RWPE2 (cell line): ENCODE results near the gene ZNF446.
A peak's percentile ranks its signal among the peaks of the same experiment; 100 is the strongest.

ENCODE experiments used
- ATAC-seq: fragments of 200-7000 bp; cut with Tn5 transposase; 3 replicates; pipeline ENCODE4 v1.9.1; 2021; ENCODE audit warnings: low read depth
- DNase-seq: peaks from one replicate; pipeline ENCODE4 v3.0.0-alpha.2; 2020; ENCODE audit warnings: low spot score
- H3K27ac ChIP-seq: fragments of 450-650 bp; 2 replicates; pipeline ENCODE4 v1.5.1; 2017; ENCODE audit warnings: mild to moderate bottlenecking; ENCODE audit not compliant: poor library complexity, severe bottlenecking
- H3K27me3 ChIP-seq: fragments of 250-450 bp; sonication (Bioruptor Pico); 2 replicates; pipeline ENCODE4 v1.5.1; 2021; ENCODE audit warnings: mild to moderate bottlenecking, moderate library complexity; ENCODE audit not compliant: insufficient read depth, poor library complexity, severe bottlenecking
- H3K36me3 ChIP-seq: fragments of 250-450 bp; sonication (Bioruptor Pico); 2 replicates; pipeline ENCODE4 v1.5.1; 2020; ENCODE audit warnings: low read depth, mild to moderate bottlenecking, moderate library complexity
- H3K4me1 ChIP-seq: fragments of 250-450 bp; sonication (Bioruptor Pico); 2 replicates; pipeline ENCODE4 v1.5.1; 2021; ENCODE audit warnings: mild to moderate bottlenecking, moderate library complexity; ENCODE audit not compliant: insufficient read depth, poor library complexity, severe bottlenecking
- H3K4me3 ChIP-seq: fragments of 250-450 bp; sonication (Bioruptor Pico); 2 replicates; pipeline ENCODE4 v1.5.1; 2021; ENCODE audit warnings: mild to moderate bottlenecking, moderate library complexity; ENCODE audit not compliant: severe bottlenecking
- H3K9me3 ChIP-seq: fragments of 250-450 bp; sonication (Bioruptor Pico); 2 replicates; pipeline ENCODE4 v1.5.1; 2021; ENCODE audit warnings: mild to moderate bottlenecking, moderate library complexity; ENCODE audit not compliant: severe bottlenecking
- TF ChIP-seq, protein P1 (sequence below): fragments of 450-650 bp; IDR thresholded peaks from one replicate; pipeline ENCODE4 v1.5.1; 2017; ENCODE audit warnings: mild to moderate bottlenecking, moderate library complexity; ENCODE audit not compliant: poor library complexity, severe bottlenecking

ZNF446 gene

DNA sequence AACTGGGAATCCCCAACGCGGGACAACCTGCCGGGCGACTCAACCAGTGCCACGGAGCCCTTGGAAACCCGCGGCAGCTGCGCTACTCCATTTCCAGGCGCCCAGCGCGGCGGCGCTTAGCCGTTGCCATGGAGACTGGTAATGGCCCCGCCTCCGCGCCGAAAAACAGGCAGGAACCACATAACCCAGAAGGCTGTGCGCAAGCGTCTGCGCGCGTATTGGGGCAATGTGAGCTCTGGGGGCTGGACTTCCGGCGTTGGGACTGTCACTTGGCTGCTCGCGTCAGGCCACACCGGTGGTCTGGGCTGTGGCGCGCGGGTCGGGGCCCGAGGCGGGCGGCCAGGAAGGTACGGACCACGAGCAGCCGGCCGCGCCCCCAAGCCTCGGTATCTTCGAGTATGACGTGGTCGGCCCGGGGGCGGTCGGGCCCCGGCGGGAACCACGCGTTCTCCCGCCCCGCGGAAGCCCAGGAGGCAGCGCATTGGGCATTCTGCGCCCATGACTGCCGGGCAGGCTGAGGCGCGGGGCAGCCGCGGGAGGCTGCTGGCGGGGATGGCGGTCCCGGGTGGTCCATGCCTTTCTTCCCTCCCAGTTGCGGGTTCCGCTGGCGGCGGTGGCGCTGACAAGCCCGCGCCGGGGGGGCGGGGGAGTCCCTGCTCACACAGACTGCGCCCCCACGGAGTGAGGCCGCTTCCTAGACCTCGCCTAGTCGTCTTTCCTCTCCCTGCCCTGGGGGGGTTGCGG lies 24.6 kb upstream of the ZNF446 start, which contains the start of gene ZNF324B:
ZNF324B (plus strand) TSS at position 265 of the 744 bp plus-strand sequence. CDS start 2,080 bp downstream, outside the sequence.
- H3K36me3 ChIP-seq, result peaks cover 4% of the 10 kb centered on the region; the same call in 1 of the 2 replicates
- TF ChIP-seq, protein P1, sequence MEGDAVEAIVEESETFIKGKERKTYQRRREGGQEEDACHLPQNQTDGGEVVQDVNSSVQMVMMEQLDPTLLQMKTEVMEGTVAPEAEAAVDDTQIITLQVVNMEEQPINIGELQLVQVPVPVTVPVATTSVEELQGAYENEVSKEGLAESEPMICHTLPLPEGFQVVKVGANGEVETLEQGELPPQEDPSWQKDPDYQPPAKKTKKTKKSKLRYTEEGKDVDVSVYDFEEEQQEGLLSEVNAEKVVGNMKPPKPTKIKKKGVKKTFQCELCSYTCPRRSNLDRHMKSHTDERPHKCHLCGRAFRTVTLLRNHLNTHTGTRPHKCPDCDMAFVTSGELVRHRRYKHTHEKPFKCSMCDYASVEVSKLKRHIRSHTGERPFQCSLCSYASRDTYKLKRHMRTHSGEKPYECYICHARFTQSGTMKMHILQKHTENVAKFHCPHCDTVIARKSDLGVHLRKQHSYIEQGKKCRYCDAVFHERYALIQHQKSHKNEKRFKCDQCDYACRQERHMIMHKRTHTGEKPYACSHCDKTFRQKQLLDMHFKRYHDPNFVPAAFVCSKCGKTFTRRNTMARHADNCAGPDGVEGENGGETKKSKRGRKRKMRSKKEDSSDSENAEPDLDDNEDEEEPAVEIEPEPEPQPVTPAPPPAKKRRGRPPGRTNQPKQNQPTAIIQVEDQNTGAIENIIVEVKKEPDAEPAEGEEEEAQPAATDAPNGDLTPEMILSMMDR, result no peak
- H3K27ac ChIP-seq, result no peak within 1 kb of the TSS
- no peaks in the 10 kb centered on the region for H3K4me1 ChIP-seq
- peak; percentile 94 for DNase-seq
- H3K27me3 ChIP-seq, result no peaks in the 10 kb centered on the region
- peak within 1 kb of the TSS; percentile 70 for H3K4me3 ChIP-seq
- no peaks in the 10 kb centered on the region for H3K9me3 ChIP-seq
- ATAC-seq, result peak; percentile 95

DNA sequence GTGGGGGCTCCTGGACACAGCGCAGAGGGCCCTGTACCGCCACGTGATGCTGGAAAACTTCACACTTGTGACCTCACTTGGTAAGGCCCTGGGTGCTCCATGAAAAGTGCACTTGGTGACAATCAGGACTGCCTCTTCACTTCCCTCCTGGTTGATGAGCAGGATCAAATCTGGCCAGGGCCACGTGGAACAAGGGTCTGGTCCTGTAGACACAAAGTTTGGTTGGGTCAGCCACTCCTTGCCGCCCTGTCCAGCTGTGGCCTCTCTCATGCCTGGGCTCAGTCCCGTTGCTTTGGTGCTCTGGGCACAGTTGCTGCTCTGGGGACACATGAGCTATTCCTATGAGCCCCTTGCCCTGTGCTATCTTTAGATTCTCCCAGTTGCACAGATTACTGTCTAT lies 22.4 kb upstream of the ZNF446 start:
- no peak for DNase-seq

DNA sequence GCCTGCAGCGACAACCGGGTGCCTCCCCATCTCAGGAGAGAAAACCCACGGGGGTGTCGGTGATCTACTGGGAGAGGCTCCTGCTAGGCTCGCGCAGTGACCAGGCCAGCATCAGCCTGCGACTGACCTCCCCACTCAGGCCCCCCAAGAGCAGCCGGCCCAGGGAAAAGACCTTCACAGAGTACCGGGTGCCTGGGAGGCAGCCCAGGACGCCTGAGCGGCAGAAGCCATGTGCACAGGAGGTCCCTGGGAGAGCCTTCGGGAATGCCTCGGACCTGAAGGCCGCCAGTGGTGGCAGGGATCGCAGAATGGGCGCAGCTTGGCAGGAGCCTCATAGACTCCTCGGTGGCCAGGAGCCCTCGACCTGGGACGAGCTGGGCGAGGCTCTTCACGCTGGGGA lies 20.8 kb upstream of the ZNF446 start:
- ATAC-seq, result no peak
- DNase-seq, result no peak
- no peaks in the 10 kb centered on the region for H3K9me3 ChIP-seq
- no peak overlapping the region for H3K4me3 ChIP-seq
- no peaks in the 10 kb centered on the region for H3K27me3 ChIP-seq
- peaks cover 7% of the 10 kb centered on the region; the same call in 1 of the 2 replicates for H3K36me3 ChIP-seq
- peaks cover 4% of the 10 kb centered on the region for H3K4me1 ChIP-seq
- TF ChIP-seq, protein P1, result no peak
- no peak overlapping the region for H3K27ac ChIP-seq

More for the DNA sequence above, 22.4 kb upstream of the ZNF446 start:
- Histone ChIP-seq H3K27ac (no peak overlapping the region), H3K4me3 (no peak overlapping the region), H3K9me3 (no peaks in the 10 kb centered on the region), H3K4me1 (no peaks in the 10 kb centered on the region), H3K27me3 (no peaks in the 10 kb centered on the region), H3K36me3 (peaks cover 7% of the 10 kb centered on the region; the same call in 1 of the 2 replicates)
- ATAC-seq, result no peak
- TF ChIP-seq, protein P1, result no peak

DNA sequence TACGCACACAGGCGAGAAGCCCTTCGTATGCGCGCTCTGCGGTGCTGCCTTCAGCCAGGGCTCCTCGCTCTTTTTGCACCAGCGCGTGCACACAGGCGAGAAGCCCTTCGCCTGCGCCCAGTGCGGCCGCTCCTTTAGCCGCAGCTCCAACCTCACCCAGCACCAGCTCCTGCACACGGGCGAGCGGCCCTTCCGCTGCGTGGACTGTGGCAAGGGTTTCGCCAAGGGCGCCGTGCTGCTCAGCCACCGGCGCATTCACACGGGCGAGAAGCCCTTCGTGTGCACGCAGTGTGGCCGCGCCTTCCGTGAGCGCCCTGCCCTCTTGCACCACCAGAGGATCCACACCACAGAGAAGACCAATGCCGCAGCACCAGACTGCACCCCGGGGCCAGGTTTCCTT lies 20.0 kb upstream of the ZNF446 start:
- H3K27me3 ChIP-seq, result no peaks in the 10 kb centered on the region
- H3K36me3 ChIP-seq, result peaks cover 7% of the 10 kb centered on the region; the same call in 1 of the 2 replicates
- TF ChIP-seq, protein P1, result no peak
- H3K9me3 ChIP-seq, result no peaks in the 10 kb centered on the region
- H3K4me3 ChIP-seq, result no peak overlapping the region
- DNase-seq, result no peak
- ATAC-seq, result no peak
- peaks cover 4% of the 10 kb centered on the region for H3K4me1 ChIP-seq
- no peak overlapping the region for H3K27ac ChIP-seq

DNA sequence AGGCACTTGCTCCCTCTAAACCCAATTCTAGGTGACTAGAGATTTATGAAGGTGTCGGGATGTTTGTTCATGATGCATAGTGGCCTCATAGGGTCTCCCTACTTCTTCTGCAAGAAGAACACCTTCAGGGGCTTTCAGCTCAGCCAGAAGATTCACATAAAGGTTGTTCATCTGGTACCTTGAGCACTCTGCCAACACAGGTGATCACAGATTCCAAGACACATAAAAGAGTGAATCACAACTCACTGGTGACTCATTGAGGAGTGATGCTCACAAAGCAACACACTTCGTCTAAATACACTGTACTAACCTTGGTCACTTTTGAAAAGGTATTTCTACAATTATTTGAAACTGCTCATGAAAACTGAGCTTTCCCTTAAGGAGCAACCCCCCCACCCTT lies 16.1 kb upstream of the ZNF446 start:
- peaks cover 7% of the 10 kb centered on the region; the same call in 1 of the 2 replicates for H3K36me3 ChIP-seq
- DNase-seq (no peak), ATAC-seq (peak; percentile 97)
- peaks cover 4% of the 10 kb centered on the region for H3K4me1 ChIP-seq
- TF ChIP-seq, protein P1, result no peak
- no peaks in the 10 kb centered on the region for H3K9me3 ChIP-seq
- no peak overlapping the region for H3K4me3 ChIP-seq
- H3K27me3 ChIP-seq, result no peaks in the 10 kb centered on the region
- H3K27ac ChIP-seq, result no peak overlapping the region
